ENCODE measurements around the gene ABCA4. TPM values are rescaled to one million over a fixed set of nuclear protein-coding genes. Genes with fewer than 3 reads are reported as not detected.
"Not testable (repeated sequence)": the region's sequence is repeated elsewhere in the genome, so short reads cannot be mapped to it uniquely, and the experiment has no call there.

ABCA4 gene
- total RNA-seq, 2 donors from 2014 or later: 2.0 to 3.7 TPM

DNA sequence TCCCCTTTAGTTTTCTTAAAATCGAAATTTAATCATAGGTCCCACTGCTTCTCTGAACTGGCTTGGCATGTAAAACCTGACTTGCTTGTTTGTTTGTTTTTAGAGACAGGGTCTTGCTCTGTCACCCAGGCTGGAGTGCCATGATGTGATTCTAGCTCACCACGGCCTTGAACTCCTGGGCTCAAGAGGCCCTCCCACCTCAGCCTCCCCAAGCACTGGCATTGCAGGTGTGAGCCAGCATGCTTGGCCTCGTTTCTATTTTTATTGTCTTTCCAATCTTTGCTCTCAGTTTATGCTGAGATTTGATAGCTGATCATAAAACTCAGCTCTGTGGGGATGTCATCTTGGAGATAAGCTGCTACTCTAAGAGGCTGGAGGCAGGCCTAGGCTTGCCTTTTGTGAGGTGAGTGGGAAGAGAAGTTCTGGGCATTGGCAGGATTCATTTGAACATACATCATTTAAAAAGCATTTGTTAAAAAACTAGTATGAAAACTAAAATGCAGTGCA, 160.3 kb downstream of the ABCA4 start:
- Histone ChIP-seq H3K36me3 (no peaks in the 10 kb centered on the region), H3K9me3 (peaks cover 6% of the 10 kb centered on the region), H3K27ac (no peak overlapping the region), H3K4me1 (ENCODE audit: control insufficient read depth in 1 of 2, low read depth in 2 of 2) (peaks cover 0 to 9% of the 10 kb centered on the region in 2 donors), H3K4me3 (no peak overlapping the region), H3K27me3 (replicated peaks; ENCODE audit: insufficient read depth) (no peaks in the 10 kb centered on the region)
- TF ChIP-seq, protein P1, sequence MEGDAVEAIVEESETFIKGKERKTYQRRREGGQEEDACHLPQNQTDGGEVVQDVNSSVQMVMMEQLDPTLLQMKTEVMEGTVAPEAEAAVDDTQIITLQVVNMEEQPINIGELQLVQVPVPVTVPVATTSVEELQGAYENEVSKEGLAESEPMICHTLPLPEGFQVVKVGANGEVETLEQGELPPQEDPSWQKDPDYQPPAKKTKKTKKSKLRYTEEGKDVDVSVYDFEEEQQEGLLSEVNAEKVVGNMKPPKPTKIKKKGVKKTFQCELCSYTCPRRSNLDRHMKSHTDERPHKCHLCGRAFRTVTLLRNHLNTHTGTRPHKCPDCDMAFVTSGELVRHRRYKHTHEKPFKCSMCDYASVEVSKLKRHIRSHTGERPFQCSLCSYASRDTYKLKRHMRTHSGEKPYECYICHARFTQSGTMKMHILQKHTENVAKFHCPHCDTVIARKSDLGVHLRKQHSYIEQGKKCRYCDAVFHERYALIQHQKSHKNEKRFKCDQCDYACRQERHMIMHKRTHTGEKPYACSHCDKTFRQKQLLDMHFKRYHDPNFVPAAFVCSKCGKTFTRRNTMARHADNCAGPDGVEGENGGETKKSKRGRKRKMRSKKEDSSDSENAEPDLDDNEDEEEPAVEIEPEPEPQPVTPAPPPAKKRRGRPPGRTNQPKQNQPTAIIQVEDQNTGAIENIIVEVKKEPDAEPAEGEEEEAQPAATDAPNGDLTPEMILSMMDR (IDR thresholded peaks at IDR 0.05): no peak
- DNase-seq (ENCODE audit: low spot score) (no peak), ATAC-seq (ENCODE audit: insufficient number of reproducible peaks, low FRiP score, low read depth) (no peak)

DNA sequence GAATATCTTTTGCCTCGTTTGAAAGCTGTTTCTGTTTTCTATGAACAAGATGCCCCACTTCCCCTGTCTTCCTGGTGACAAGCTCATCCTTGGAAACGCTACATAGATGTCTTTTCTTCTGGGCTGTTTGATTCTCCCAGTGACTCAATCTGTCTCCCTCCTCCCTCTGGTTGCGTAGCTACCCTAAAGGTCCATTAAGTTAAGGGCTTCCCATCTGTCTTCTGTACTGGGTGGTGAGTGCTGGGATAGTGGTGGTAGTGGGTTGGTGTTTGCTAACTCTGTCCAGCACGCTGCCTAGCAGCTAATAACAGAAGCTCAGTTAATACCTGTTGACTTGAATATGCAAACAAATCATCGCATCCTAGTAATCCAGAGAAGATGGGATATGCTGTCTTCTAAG, 161.5 kb downstream of the ABCA4 start:
- TF ChIP-seq, protein P1 (IDR thresholded peaks at IDR 0.05): no peak
- H3K36me3 ChIP-seq: no peaks in the 10 kb centered on the region
- no peak overlapping the region for H3K4me3 ChIP-seq
- peaks cover 6% of the 10 kb centered on the region for H3K9me3 ChIP-seq
- ATAC-seq (ENCODE audit: insufficient number of reproducible peaks, low FRiP score, low read depth): no peak
- H3K27me3 ChIP-seq (replicated peaks; ENCODE audit: insufficient read depth): no peaks in the 10 kb centered on the region
- DNase-seq (ENCODE audit: low spot score): no peak
- no peak overlapping the region for H3K27ac ChIP-seq
- H3K4me1 ChIP-seq (ENCODE audit: control insufficient read depth in 1 of 2, low read depth in 2 of 2): peaks cover 0 to 7% of the 10 kb centered on the region in 2 donors

DNA sequence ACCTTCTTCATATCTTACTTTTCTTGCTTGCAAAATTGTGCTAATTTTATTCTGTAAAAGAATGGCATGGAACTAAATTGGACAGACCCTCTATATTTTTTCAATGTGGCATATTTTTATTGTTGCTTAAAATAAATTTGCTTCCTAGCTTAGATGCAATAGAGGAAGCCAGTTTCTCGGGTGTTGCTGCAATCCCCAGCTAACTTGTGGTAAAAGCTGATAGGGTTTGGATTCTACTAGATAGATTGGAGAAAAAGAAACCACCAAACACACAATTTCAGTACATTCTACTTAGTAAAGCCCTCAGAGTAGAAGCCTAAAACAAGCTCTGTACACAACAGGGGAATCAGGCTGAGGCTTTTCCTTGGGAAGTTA, 162.2 kb downstream of the ABCA4 start:
- peaks cover 0 to 1% of the 10 kb centered on the region in 2 donors for H3K4me1 ChIP-seq (ENCODE audit: control insufficient read depth in 1 of 2, low read depth in 2 of 2)
- ATAC-seq (ENCODE audit: insufficient number of reproducible peaks, low FRiP score, low read depth) (no peak), DNase-seq (ENCODE audit: low spot score) (no peak)
- peaks cover 6% of the 10 kb centered on the region for H3K9me3 ChIP-seq
- H3K4me3 ChIP-seq: no peak overlapping the region
- H3K36me3 ChIP-seq: no peaks in the 10 kb centered on the region
- no peaks in the 10 kb centered on the region for H3K27me3 ChIP-seq (replicated peaks; ENCODE audit: insufficient read depth)
- no peak overlapping the region for H3K27ac ChIP-seq
- TF ChIP-seq, protein P1 (IDR thresholded peaks at IDR 0.05): no peak

DNA sequence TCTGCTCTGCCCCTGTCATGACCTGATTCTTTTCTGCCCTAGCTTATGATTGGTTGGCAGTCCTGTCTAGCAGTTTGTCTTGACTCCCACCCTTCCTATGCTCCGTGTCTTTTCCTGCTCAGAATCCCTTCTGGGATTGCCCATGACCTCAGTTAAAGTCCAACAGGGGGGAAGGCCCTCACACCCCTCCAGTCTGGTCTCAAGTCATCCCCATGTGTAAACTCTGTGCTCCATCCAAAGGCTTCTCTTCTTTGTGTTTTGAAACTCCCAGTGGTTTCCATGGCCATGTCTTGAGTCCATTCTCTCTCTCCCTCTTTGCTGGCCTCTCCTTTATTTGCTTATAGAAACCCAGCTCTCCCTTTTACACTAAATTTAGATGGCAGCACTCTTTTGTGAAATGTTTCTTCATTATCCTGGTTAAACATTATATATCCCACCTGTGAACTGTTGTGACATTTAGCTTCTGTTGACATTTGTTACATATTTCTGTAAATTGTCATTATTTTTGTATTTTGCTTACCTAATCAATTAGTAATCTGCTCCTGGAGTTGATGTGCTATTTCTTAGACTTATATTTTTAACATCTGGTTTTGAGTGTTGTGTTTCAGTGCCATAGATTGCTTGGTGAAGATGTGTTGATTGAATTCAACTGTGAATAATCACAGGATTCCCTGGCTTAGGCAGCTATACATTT, 162.8 kb downstream of the ABCA4 start:
- Histone ChIP-seq H3K27ac (no peak overlapping the region), H3K9me3 (peaks cover 6% of the 10 kb centered on the region), H3K27me3 (replicated peaks; ENCODE audit: insufficient read depth) (no peaks in the 10 kb centered on the region), H3K4me3 (no peak overlapping the region), H3K36me3 (no peaks in the 10 kb centered on the region), H3K4me1 (ENCODE audit: control insufficient read depth in 1 of 2, low read depth in 2 of 2) (no peaks in the 10 kb centered on the region)
- ATAC-seq (ENCODE audit: insufficient number of reproducible peaks, low FRiP score, low read depth) (no peak), DNase-seq (ENCODE audit: low spot score) (no peak)
- TF ChIP-seq, protein P1 (IDR thresholded peaks at IDR 0.05): no peak

DNA sequence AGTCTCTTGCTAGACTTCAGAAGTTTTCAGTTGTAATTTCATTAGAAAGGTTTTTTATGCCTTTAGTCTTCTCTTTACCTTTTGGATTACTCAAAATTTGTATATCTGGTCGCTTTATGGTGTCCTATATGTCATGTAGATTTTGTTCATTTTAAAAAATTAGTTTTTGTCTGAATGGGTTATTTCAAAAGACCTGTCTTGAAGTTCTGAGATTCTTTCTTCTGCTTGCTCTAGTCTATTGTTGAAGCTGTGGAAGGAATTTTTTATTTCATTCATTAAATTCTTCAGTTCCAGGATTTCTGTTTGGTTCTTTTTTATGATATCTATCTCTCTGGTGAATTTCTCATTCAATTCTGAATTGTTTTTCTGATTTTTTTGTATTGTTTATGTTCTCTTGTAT, 165.2 kb downstream of the ABCA4 start:
- TF ChIP-seq, protein P1 (IDR thresholded peaks at IDR 0.05): no peak
- Histone ChIP-seq H3K4me1 (ENCODE audit: control insufficient read depth in 1 of 2, low read depth in 2 of 2) (no peaks in the 10 kb centered on the region), H3K27me3 (replicated peaks; ENCODE audit: insufficient read depth) (no peaks in the 10 kb centered on the region), H3K27ac (no peak overlapping the region), H3K4me3 (no peak overlapping the region), H3K9me3 (peaks cover 6% of the 10 kb centered on the region), H3K36me3 (no peaks in the 10 kb centered on the region)
- ATAC-seq (ENCODE audit: insufficient number of reproducible peaks, low FRiP score, low read depth): no peak
- no peak for DNase-seq (ENCODE audit: low spot score)

DNA sequence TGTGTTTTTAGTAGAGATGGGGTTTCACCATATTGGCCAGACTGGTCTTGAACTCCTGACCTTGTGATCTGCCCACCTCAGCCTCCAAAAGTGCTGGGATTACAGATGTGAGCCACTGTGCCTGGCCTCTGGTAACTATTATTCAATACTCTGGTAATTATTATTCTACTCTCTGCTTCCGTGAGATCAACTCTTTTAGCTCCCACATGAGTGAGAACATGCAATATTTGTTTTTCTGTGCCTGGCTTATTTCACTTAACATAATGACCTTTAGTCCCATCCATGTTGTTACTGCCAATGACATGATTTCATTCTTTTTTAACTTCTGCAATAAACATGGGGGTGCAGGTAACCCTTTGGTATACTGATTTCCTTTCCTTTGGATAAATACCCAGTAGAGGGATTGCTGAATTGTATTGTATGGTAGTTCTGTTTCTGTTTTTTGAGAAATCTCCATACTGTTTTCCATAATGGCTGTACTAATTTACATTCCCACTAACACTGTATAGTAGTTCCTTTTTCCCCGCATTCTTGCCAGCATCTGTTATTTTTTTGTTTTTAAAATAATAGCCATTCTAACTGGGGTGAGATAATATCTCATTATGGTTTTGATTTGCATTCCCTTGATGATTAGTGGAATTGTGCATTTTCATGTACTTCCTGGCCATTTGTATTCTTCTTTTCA, 173.8 kb downstream of the ABCA4 start:
- H3K4me3 ChIP-seq; DNase-seq (ENCODE audit: low spot score); H3K27me3 ChIP-seq (replicated peaks; ENCODE audit: insufficient read depth); ATAC-seq (ENCODE audit: insufficient number of reproducible peaks, low FRiP score, low read depth); H3K4me1 ChIP-seq (ENCODE audit: control insufficient read depth in 1 of 2, low read depth in 2 of 2); H3K27ac ChIP-seq; H3K9me3 ChIP-seq; H3K36me3 ChIP-seq: not testable (repeated sequence)

Data from thoracic aorta (tissue), 2 donors.